IMR-90 (cell line): ENCODE data around the gene ZNF618. TPM values are rescaled to one million over a fixed set of nuclear protein-coding genes. Genes with fewer than 3 reads are reported as not detected.

Experiments
- ATAC-seq: fragments of 200-7000 bp; cut with Tn5 transposase; 2 replicates; pipeline ENCODE4 v1.9.1; 2020; ENCODE audit warnings: low read depth, mild to moderate bottlenecking, moderate library complexity
- BruUV-seq: library from RNA; stranded (reverse); fragments of 400-500 nt; replicated peaks from 2 replicates; lab custom pipeline; 2021; lab: Mats Ljungman, UMichigan
- CTCF ChIA-PET: fragments of 300-600 bp; formaldehyde crosslinking; extraction: SDS; loops from one replicate; lab custom pipeline; 2021; ENCODE audit warnings: antibody characterized with exemption; lab: Yijun Ruan, JAX
- POLR2A ChIA-PET: fragments of 300-600 bp; sonication (Branson Sonifier 250); formaldehyde crosslinking; loops from one replicate; lab custom pipeline; 2022; ENCODE audit warnings: antibody characterized with exemption; ENCODE audit not compliant: unreplicated experiment; lab: Charles Lee
- DNase-seq: peaks from one replicate; pipeline ENCODE4 v3.0.0; 2013
- H2AFZ ChIP-seq: replicated peaks from 2 replicates; pipeline ENCODE3; 2013; ENCODE audit warnings: low read length, mild to moderate bottlenecking; ENCODE audit not compliant: poor library complexity
- H2AK5ac ChIP-seq: 2 replicates; pipeline ENCODE4 v1.6.1; 2013; ENCODE audit warnings: low read depth, low read length, inconsistent platforms
- H2AK9ac ChIP-seq: replicated peaks from 2 replicates; pipeline ENCODE3; 2013; ENCODE audit warnings: mild to moderate bottlenecking, low read depth, low read length, moderate library complexity; ENCODE audit not compliant: poor library complexity
- H2BK120ac ChIP-seq: 2 replicates; pipeline ENCODE4 v1.6.1; 2013; ENCODE audit warnings: low read depth, low read length, inconsistent platforms
- H2BK15ac ChIP-seq: 3 replicates; pipeline ENCODE4 v1.6.1; 2013; ENCODE audit warnings: low read depth, low read length, inconsistent platforms
- H2BK20ac ChIP-seq: 2 replicates; pipeline ENCODE4 v1.6.1; 2013; ENCODE audit warnings: low read depth, mild to moderate bottlenecking, inconsistent platforms, low read length, moderate library complexity
- H2BK5ac ChIP-seq: 2 replicates; pipeline ENCODE4 v1.6.1; 2013; ENCODE audit warnings: mild to moderate bottlenecking, low read depth, low read length, inconsistent platforms; ENCODE audit not compliant: poor library complexity, severe bottlenecking
- H3K14ac ChIP-seq: replicated peaks from 2 replicates; pipeline ENCODE4 v1.6.1; 2013; ENCODE audit warnings: low read depth, low read length, inconsistent platforms
- H3K18ac ChIP-seq: 2 replicates; pipeline ENCODE4 v1.6.1; 2013; ENCODE audit warnings: low read depth, low read length, control low read depth
- H3K23ac ChIP-seq: 2 replicates; pipeline ENCODE4 v1.6.1; 2013; ENCODE audit warnings: low read depth, low read length, inconsistent platforms
- H3K27ac ChIP-seq: 2 replicates; pipeline ENCODE4 v1.5.1; 2013; ENCODE audit warnings: mild to moderate bottlenecking, control low read depth, low read length; ENCODE audit not compliant: insufficient read depth
- H3K27me3 ChIP-seq: 2 replicates; pipeline ENCODE4 v1.6.1; 2013; ENCODE audit warnings: low read length; ENCODE audit not compliant: control insufficient read depth, insufficient read depth
- H3K36me3 ChIP-seq: 2 replicates; pipeline ENCODE4 v1.6.1; 2013; ENCODE audit warnings: low read length, mixed read lengths; ENCODE audit not compliant: control insufficient read depth, insufficient read depth
- H3K4ac ChIP-seq: 2 replicates; pipeline ENCODE4 v1.6.1; 2013; ENCODE audit warnings: low read depth, low read length, inconsistent platforms
- H3K4me1 ChIP-seq: 2 replicates; pipeline ENCODE4 v1.6.1; 2013; ENCODE audit warnings: low read length, mixed read lengths; ENCODE audit not compliant: control insufficient read depth, insufficient read depth
- H3K4me2 ChIP-seq: 2 replicates; pipeline ENCODE4 v1.6.1; 2013; ENCODE audit warnings: low read depth, mild to moderate bottlenecking, control low read depth, low read length, moderate library complexity
- H3K4me3 ChIP-seq: 2 replicates; pipeline ENCODE4 v1.5.1; 2013; ENCODE audit warnings: low read depth, mild to moderate bottlenecking, control low read depth, low read length, moderate library complexity; ENCODE audit not compliant: insufficient read depth
- H3K56ac ChIP-seq: 2 replicates; pipeline ENCODE4 v1.6.1; 2013; ENCODE audit warnings: low read length, inconsistent platforms; ENCODE audit not compliant: insufficient read depth; ENCODE audit errors: extremely low read depth
- H3K79me1 ChIP-seq, 2 experiments: 2 replicates each; pipeline ENCODE4 v1.6.1; 2013; ENCODE audit warnings: low read length in 2 of 2, inconsistent platforms in 1 of 2, low read depth in 1 of 2
- H3K9ac ChIP-seq: 2 replicates; pipeline ENCODE4 v1.6.1; 2013; ENCODE audit warnings: low read depth, low read length, control low read depth
- H3K9me1 ChIP-seq: 2 replicates; pipeline ENCODE4 v1.6.1; 2013; ENCODE audit warnings: low read length, inconsistent platforms; ENCODE audit not compliant: insufficient read depth
- H3K9me3 ChIP-seq: 2 replicates; pipeline ENCODE4 v1.6.1; 2013; ENCODE audit warnings: low read length; ENCODE audit not compliant: control insufficient read depth, insufficient read depth
- H4K20me1 ChIP-seq: 2 replicates; pipeline ENCODE4 v1.6.1; 2013; ENCODE audit warnings: low read length, inconsistent platforms; ENCODE audit not compliant: insufficient read depth
- H4K5ac ChIP-seq: 2 replicates; pipeline ENCODE4 v1.6.1; 2013; ENCODE audit warnings: mild to moderate bottlenecking, low read depth, low read length, control low read depth
- H4K8ac ChIP-seq, 2 experiments: 2 replicates each; pipeline ENCODE4 v1.6.1; 2013; ENCODE audit warnings: low read depth in 2 of 2, low read length in 2 of 2, control low read depth in 1 of 2, inconsistent platforms in 1 of 2
- H4K91ac ChIP-seq: 2 replicates; pipeline ENCODE4 v1.6.1; 2013; ENCODE audit warnings: low read depth, low read length, inconsistent platforms; ENCODE audit not compliant: insufficient read depth
- BHLHE40 ChIP-seq: fragments of 150-350 bp; IDR thresholded peaks from 2 replicates; pipeline ENCODE4 v1.6.1; 2016; ENCODE audit warnings: mild to moderate bottlenecking, low read depth, low read length
- CEBPB ChIP-seq: IDR thresholded peaks from 2 replicates; pipeline ENCODE4 v1.6.1; 2012; ENCODE audit warnings: low read depth, low read length, improper control_type of control experiment
- CHD1 ChIP-seq: IDR thresholded peaks from 2 replicates; pipeline ENCODE4 v1.6.1; 2012; ENCODE audit warnings: low read depth, low read length, improper control_type of control experiment
- FOS ChIP-seq: fragments of 150-350 bp; IDR thresholded peaks from 2 replicates; pipeline ENCODE4 v1.6.1; 2016; ENCODE audit warnings: low read depth, low read length
- MAZ ChIP-seq: IDR thresholded peaks from 2 replicates; pipeline ENCODE4 v1.6.1; 2012; ENCODE audit warnings: low read depth, mild to moderate bottlenecking, low read length, improper control_type of control experiment, moderate library complexity, borderline replicate concordance
- MXI1 ChIP-seq: IDR thresholded peaks from 2 replicates; pipeline ENCODE4 v1.6.1; 2012; ENCODE audit warnings: low read depth, mild to moderate bottlenecking, low read length, moderate library complexity, borderline replicate concordance
- NFE2L2 ChIP-seq: fragments of 150-350 bp; IDR thresholded peaks from 2 replicates; pipeline ENCODE4 v1.6.1; 2016; ENCODE audit warnings: low read depth, mild to moderate bottlenecking, low read length
- SMC3 ChIP-seq: fragments of 150-350 bp; IDR thresholded peaks from 2 replicates; pipeline ENCODE4 v1.6.1; 2016; ENCODE audit warnings: low read depth, mild to moderate bottlenecking, antibody characterized with exemption, low read length, moderate library complexity
- WGBS, 2 experiments: methylation state at CpG; one replicate each; pipeline versions ENCODE4 v1.1.5 to v1.1.7; 2013; ENCODE audit warnings: missing lambda C conversion rate in 2 of 2; ENCODE audit not compliant: insufficient read length in 1 of 2; ENCODE audit errors: extremely low coverage in 2 of 2; 5-methylcytosine and 5-hydroxymethylcytosine counted together
- dilution Hi-C: fragments of 300-500 bp; cut with HindIII; formaldehyde crosslinking; loops from one replicate; pipeline ENCODE4 v1.14.3; 2018; ENCODE audit warnings: low sequenced_read_pairs; ENCODE audit not compliant: unreplicated experiment
- in situ Hi-C: fragments of 300-500 bp; cut with MboI; formaldehyde crosslinking; loops from 3 replicates; pipeline ENCODE4 v1.14.3; 2019; ENCODE audit warnings: low sequenced_read_pairs, inconsistent platforms, mixed read lengths
- intact Hi-C: fragments of 100-400 bp; cut with micrococcal nuclease; formaldehyde crosslinking; loops from 2 replicates; pipeline ENCODE4 v1.10.0; 2022
- polyA plus RNA-seq, 3 experiments: library from polyadenylated mRNA; depleted of rRNA; stranded (reverse); fragments of >200 nt; gene quantifications; 2 replicates each; pipeline ENCODE4 v1.2.3, GENCODE V29; 2012; ENCODE audit warnings: low replicate concordance in 1 of 3
- total RNA-seq: library from RNA; depleted of rRNA; stranded (reverse); fragments of >200 nt; gene quantifications from 2 replicates; pipeline ENCODE4 v1.2.3, GENCODE V29; 2012
- TF ChIP-seq, protein P1 (sequence below): fragments of 150-350 bp; IDR thresholded peaks from 2 replicates; pipeline ENCODE4 v1.6.1; 2016; ENCODE audit warnings: low read depth, mild to moderate bottlenecking, low read length, moderate library complexity, borderline replicate concordance
- TF ChIP-seq, protein P2 (sequence below): conservative IDR thresholded peaks from 2 replicates; pipeline ENCODE4 v1.5.1; 2012; ENCODE audit warnings: mild to moderate bottlenecking, low read depth, low read length, improper control_type of control experiment

ZNF618 gene
- total and polyA plus RNA-seq, 2 of the 4 experiments (the other 2 are of a cell fraction), result 8.2 to 9.4 TPM

DNA sequence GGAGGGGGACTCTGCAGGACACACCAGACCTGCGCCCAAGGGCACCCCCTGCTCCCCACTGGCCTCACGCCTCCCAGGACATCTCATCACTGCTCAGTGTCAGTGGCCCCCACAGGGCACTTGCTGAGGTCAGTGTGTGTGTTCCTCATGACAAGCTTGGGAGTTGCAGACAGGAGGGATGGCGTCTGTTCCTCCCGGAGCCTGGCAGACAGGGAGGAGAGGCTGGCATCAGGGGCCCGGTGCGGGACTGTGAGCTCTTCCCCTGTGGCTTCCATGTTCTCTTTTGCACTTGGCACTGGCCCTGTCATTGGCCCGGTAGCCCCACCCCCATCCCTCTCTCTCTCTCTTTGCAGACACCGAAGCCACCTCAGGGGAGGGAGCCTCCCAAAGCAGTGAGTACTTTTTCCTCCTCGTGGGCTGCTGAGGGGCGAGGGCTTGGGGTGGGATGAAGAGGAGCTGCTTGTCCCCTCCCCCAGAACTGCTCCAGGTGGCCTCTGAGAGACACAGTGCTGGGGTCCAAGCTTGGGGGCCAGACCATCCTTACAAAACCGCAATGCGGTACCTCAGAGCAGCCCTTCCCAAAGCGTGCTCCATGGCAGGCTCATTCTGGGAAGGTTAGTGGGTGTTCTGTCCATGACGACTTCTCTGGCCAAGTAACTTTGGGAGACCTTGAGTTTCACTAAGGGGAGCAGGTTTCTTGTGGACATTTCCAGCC, 126.3 kb downstream of the ZNF618 start:
- dilution Hi-C loops (no loop called here), intact Hi-C loops (no loop called here), in situ Hi-C loops (no loop called here)
- Histone ChIP-seq H4K5ac (no peak overlapping the region), H2BK120ac (no peak overlapping the region), H3K4ac (no peak overlapping the region), H3K23ac (no peak overlapping the region), H2BK20ac (no peak overlapping the region), H2AK9ac (no peak overlapping the region), H2BK5ac (no peak overlapping the region), H3K14ac (no peak overlapping the region), H2BK15ac (no peak overlapping the region), H4K8ac (no peak overlapping the region), H3K4me1 (no peaks in the 10 kb centered on the region), H2AFZ (no peak overlapping the region), H3K4me3 (no peak overlapping the region), H3K4me2 (no peak overlapping the region), H3K27me3 (no peaks in the 10 kb centered on the region), H3K79me1 (peaks cover 0 to 29% of the 10 kb centered on the region in 2 experiments; a peak in 1 of 4 replicates), H4K91ac (no peak overlapping the region), H3K9me3 (no peaks in the 10 kb centered on the region), H4K20me1 (0 out of 2 replicates have a peak, but pooled peaks cover 3% of the 10 kb centered on the region), H3K56ac (no peak overlapping the region), H3K9ac (no peak overlapping the region), H3K27ac (no peak overlapping the region), H2AK5ac (no peak overlapping the region), H3K36me3 (peaks cover 46% of the 10 kb centered on the region), H3K9me1 (0 out of 2 replicates have a peak, but pooled peaks cover 5% of the 10 kb centered on the region), H3K18ac (no peak overlapping the region)
- 93% methylated on average over 3 of the region's 14 CpGs; no CpG with 5 or more reads in 1 of the 2 experiments for WGBS, 2 experiments
- ChIA-PET POLR2A (no interaction called here), CTCF (interaction anchor here (0.5 kb wide), 1 partner anchor 37 kb away, joined by 3 read pairs; no protein-coding TSS in a partner anchor)
- ATAC-seq (no peak), DNase-seq (no peak)
- TF ChIP-seq MAZ, result no peak
- TF ChIP-seq CHD1, result no peak
- no peak for TF ChIP-seq FOS
- TF ChIP-seq SMC3, result no peak
- TF ChIP-seq BHLHE40, result no peak
- TF ChIP-seq NFE2L2, result no peak
- no peak for TF ChIP-seq CEBPB
- TF ChIP-seq, protein P1, sequence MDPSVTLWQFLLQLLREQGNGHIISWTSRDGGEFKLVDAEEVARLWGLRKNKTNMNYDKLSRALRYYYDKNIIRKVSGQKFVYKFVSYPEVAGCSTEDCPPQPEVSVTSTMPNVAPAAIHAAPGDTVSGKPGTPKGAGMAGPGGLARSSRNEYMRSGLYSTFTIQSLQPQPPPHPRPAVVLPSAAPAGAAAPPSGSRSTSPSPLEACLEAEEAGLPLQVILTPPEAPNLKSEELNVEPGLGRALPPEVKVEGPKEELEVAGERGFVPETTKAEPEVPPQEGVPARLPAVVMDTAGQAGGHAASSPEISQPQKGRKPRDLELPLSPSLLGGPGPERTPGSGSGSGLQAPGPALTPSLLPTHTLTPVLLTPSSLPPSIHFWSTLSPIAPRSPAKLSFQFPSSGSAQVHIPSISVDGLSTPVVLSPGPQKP, result no peak
- TF ChIP-seq, protein P2, sequence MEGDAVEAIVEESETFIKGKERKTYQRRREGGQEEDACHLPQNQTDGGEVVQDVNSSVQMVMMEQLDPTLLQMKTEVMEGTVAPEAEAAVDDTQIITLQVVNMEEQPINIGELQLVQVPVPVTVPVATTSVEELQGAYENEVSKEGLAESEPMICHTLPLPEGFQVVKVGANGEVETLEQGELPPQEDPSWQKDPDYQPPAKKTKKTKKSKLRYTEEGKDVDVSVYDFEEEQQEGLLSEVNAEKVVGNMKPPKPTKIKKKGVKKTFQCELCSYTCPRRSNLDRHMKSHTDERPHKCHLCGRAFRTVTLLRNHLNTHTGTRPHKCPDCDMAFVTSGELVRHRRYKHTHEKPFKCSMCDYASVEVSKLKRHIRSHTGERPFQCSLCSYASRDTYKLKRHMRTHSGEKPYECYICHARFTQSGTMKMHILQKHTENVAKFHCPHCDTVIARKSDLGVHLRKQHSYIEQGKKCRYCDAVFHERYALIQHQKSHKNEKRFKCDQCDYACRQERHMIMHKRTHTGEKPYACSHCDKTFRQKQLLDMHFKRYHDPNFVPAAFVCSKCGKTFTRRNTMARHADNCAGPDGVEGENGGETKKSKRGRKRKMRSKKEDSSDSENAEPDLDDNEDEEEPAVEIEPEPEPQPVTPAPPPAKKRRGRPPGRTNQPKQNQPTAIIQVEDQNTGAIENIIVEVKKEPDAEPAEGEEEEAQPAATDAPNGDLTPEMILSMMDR, result no peak
- no peak for TF ChIP-seq MXI1
- BruUV-seq, result no TSS peak
